ENCODE data around the gene TTLL6. TPM values are rescaled to one million over a fixed set of nuclear protein-coding genes. Genes with fewer than 3 reads are reported as not detected.
"Not testable (repeated sequence)": the region's sequence is repeated elsewhere in the genome, so short reads cannot be mapped to it uniquely, and the experiment has no call there.

Gene TTLL6
- total RNA-seq, 1 donor = under 0.01 TPM

GRCh38 chr17:48831549-48831883 lies 14.5 kb upstream of the TTLL6 start:
- DNase-seq (ENCODE audit: low read depth) = no peak
- peak overlapping the region; percentile 99 for H3K4me3 ChIP-seq (ENCODE audit: low read depth, low read length)
- TF ChIP-seq, protein P1, sequence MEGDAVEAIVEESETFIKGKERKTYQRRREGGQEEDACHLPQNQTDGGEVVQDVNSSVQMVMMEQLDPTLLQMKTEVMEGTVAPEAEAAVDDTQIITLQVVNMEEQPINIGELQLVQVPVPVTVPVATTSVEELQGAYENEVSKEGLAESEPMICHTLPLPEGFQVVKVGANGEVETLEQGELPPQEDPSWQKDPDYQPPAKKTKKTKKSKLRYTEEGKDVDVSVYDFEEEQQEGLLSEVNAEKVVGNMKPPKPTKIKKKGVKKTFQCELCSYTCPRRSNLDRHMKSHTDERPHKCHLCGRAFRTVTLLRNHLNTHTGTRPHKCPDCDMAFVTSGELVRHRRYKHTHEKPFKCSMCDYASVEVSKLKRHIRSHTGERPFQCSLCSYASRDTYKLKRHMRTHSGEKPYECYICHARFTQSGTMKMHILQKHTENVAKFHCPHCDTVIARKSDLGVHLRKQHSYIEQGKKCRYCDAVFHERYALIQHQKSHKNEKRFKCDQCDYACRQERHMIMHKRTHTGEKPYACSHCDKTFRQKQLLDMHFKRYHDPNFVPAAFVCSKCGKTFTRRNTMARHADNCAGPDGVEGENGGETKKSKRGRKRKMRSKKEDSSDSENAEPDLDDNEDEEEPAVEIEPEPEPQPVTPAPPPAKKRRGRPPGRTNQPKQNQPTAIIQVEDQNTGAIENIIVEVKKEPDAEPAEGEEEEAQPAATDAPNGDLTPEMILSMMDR (IDR thresholded peaks at IDR 0.05; ENCODE audit: insufficient read depth, low read depth, low read length) = no peak

DNA sequence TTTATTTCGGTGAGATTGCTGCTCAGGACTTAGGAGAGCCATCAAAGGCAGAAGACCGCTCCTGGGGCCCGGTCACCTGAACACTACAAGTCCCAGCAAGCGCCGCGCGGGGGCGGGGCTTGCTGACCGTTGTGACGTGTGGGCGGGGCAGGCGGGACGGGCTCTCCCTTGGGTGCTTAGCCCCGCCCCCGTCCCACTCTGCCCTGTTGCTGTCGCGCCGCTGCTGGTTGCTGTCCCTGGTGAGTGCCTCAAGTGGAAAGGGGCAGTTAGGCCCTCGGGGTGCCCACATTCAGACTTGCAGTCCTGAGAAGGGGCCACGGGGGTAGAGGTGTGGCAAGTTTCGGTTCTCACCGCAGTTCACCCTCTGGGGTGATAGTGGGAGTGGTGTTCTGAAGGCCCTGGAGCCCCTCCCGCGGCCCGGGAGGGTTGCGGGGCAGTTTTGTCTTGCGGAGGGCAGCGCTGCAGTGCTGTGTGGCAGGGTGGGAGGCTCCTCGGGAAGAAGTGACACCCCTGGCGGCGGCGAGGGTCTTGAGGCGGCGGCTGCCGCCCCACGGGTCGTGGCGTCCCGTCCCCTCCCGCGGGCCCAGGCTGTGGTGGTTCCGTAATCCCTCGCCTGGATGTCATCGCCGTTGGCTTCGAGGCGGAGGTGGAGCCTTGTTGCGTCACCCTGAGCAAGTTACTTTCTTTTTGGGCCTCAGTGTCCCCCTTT lies 14.0 kb upstream of the TTLL6 start, which contains the start of gene CALCOCO2:
TSS of gene CALCOCO2 (plus strand) at position 196 of the 709 bp plus-strand sequence. CDS start 10,673 bp downstream, outside the sequence.
- DNase-seq (ENCODE audit: low read depth) = peak; percentile 94
- TF ChIP-seq, protein P1 (IDR thresholded peaks at IDR 0.05; ENCODE audit: insufficient read depth, low read depth, low read length) = no peak
- H3K4me3 ChIP-seq (ENCODE audit: low read depth, low read length) = peak within 1 kb of the TSS; percentile 99

- H3K4me3 ChIP-seq (ENCODE audit: low read depth, low read length) = no peak overlapping the region
- TF ChIP-seq, protein P1 (IDR thresholded peaks at IDR 0.05; ENCODE audit: insufficient read depth, low read depth, low read length) = no peak
- DNase-seq (ENCODE audit: low read depth) = no peak
Measured at GRCh38 chr17:48825446-48826381, 8.7 kb upstream of the TTLL6 start.

GRCh38 chr17:48820936-48821335 lies 3.9 kb upstream of the TTLL6 start:
- not testable (repeated sequence) for DNase-seq (ENCODE audit: low read depth); H3K4me3 ChIP-seq (ENCODE audit: low read depth, low read length)

GRCh38 chr17:48819466-48819865 lies 2.4 kb upstream of the TTLL6 start:
- DNase-seq (ENCODE audit: low read depth) = no peak
- TF ChIP-seq, protein P1 (IDR thresholded peaks at IDR 0.05; ENCODE audit: insufficient read depth, low read depth, low read length) = no peak
- no peak overlapping the region for H3K4me3 ChIP-seq (ENCODE audit: low read depth, low read length)

DNA sequence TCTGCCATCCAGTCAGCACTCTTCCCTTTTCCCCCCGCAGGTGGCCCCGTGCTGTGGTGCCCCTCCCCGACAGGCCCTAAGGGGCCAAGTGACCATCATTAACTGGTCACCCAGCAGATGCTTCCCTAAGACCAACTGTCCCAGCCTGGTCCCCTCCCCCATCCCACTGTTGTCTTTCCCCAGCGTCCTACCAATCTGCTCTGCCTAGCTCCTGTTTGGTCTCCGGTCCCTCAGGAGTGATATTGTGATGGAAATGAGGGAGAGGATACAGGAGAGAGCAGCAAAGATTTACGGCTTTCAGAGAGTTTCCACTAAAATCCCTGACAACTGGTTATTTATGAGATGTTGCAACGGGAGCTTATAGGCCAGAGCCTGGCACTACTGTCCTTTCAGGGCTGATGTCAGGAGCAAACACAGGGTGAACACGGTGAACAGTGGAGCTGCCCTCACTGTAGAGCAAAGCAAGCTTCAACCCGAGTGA lies 1.4 kb upstream of the TTLL6 start:
- TF ChIP-seq, protein P1 (IDR thresholded peaks at IDR 0.05; ENCODE audit: insufficient read depth, low read depth, low read length) = no peak
- DNase-seq (ENCODE audit: low read depth) = no peak

DNA sequence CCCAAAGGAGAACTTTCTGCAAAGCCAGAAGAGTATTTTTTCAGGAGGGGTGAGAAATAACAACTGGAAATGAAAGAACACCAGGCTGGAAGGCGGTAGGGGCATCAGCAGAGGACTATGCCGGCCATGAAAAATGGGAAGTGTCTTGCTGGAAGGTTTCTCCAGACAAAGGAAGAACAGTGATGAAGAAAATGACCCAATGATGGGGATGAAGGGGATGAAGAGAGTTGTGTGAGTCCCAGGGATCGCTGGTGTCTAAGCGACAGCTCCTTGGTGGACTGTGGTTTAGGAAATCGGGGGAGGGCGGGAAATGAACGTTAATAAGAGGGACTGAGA lies 623 bp downstream of the TTLL6 start:
- DNase-seq (ENCODE audit: low read depth) = no peak
- TF ChIP-seq, protein P1 (IDR thresholded peaks at IDR 0.05; ENCODE audit: insufficient read depth, low read depth, low read length) = no peak
- H3K4me3 ChIP-seq (ENCODE audit: low read depth, low read length) = peak overlapping the region; percentile 55

More for the DNA sequence above, 1.4 kb upstream of the TTLL6 start:
- no peak overlapping the region for H3K4me3 ChIP-seq (ENCODE audit: low read depth, low read length)
